ENCODE measurements around the gene LBHD1.
"Not testable (repeated sequence)": the region's sequence is repeated elsewhere in the genome, so short reads cannot be mapped to it uniquely, and the experiment has no call there.

LBHD1 gene

DNA sequence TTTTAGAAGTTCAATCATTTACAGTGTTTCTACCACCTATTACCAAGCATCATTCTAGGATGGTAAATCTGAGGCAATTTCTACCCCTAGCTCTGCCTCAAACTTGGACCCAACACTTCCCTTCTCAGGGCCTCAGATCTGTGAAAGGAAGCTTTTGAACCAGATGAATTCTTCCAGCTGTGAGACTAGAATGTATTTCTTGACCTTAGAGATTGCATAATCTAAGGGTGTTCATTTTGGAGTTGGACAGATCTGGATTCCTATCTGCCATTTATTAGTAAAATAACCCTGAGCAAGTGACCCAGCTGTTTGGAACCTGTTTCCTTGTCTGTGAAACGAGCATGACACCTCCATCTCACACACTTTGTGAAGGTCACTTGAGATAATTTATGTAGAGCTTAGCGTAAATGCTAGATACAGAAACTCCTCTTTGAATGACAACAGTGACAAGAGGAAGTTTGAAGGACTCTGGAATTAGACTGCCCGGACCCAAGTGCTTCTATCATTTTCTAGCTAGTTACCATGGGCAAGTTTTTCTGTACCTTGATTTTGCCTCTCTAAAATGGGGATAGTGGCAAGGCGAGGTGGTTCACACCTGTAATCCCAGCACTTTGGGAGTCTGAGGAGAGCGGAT is 15.2 kb downstream of the LBHD1 start:
- H3K4me2 ChIP-seq (ENCODE audit: low read depth, low read length, poor library complexity, severe bottlenecking) = no peak overlapping the region
- H3K27me3 ChIP-seq (ENCODE audit: insufficient read depth, low read length, poor library complexity, severe bottlenecking) = no peaks in the 10 kb centered on the region
- no peaks in the 10 kb centered on the region for H4K20me1 ChIP-seq (ENCODE audit: insufficient read depth, low read length, poor library complexity, severe bottlenecking)
- no peaks in the 10 kb centered on the region for H3K9me3 ChIP-seq (ENCODE audit: insufficient read depth, low read depth, low read length)
- H3K36me3 ChIP-seq (ENCODE audit: insufficient read depth, low read length) = no peaks in the 10 kb centered on the region
- 0 out of 2 replicates have a peak, but pooled peaks cover 3% of the 10 kb centered on the region for H3F3A ChIP-seq (ENCODE audit: low read depth)
- peaks cover 7% of the 10 kb centered on the region for H3K4me1 ChIP-seq (ENCODE audit: insufficient read depth, low read length, poor library complexity, severe bottlenecking)
- no peak for TF ChIP-seq CTCF (conservative IDR thresholded peaks at IDR 0.05; ENCODE audit: low read length)
- no peak for TF ChIP-seq EZH2phosphoT487 (IDR thresholded peaks at IDR 0.05; ENCODE audit: borderline replicate concordance)
- peaks cover 12% of the 10 kb centered on the region for H3K79me2 ChIP-seq (ENCODE audit: insufficient read depth, low read length)
- H3K9me2 ChIP-seq (replicated peaks; ENCODE audit: low read depth, low read length) = no peaks in the 10 kb centered on the region
- no peak overlapping the region for H2AFZ ChIP-seq (ENCODE audit: low read length)
- no peak overlapping the region for H3K9ac ChIP-seq (ENCODE audit: low read depth, low read length, poor library complexity, severe bottlenecking)
- no peak overlapping the region for H3K4me3 ChIP-seq (ENCODE audit: low read length, poor library complexity, severe bottlenecking)

GRCh38 chr11:62654297-62654696 is 17.8 kb downstream of the LBHD1 start:
- H3F3A ChIP-seq (ENCODE audit: low read depth) = no peaks in the 10 kb centered on the region
- H3K4me1 ChIP-seq (ENCODE audit: insufficient read depth, low read length, poor library complexity, severe bottlenecking) = peaks cover 10% of the 10 kb centered on the region
- H2AFZ ChIP-seq (ENCODE audit: low read length) = no peak overlapping the region
- peaks cover 4% of the 10 kb centered on the region; the same call in 1 of the 2 replicates for H3K36me3 ChIP-seq (ENCODE audit: insufficient read depth, low read length)
- H4K20me1 ChIP-seq (ENCODE audit: insufficient read depth, low read length, poor library complexity, severe bottlenecking) = no peaks in the 10 kb centered on the region
- no peaks in the 10 kb centered on the region for H3K9me2 ChIP-seq (replicated peaks; ENCODE audit: low read depth, low read length)
- no peak for TF ChIP-seq CTCF (conservative IDR thresholded peaks at IDR 0.05; ENCODE audit: low read length)
- TF ChIP-seq EZH2phosphoT487 (IDR thresholded peaks at IDR 0.05; ENCODE audit: borderline replicate concordance) = no peak
- H3K4me3 ChIP-seq (ENCODE audit: low read length, poor library complexity, severe bottlenecking) = no peak overlapping the region
- no peaks in the 10 kb centered on the region for H3K27me3 ChIP-seq (ENCODE audit: insufficient read depth, low read length, poor library complexity, severe bottlenecking)
- peaks cover 26% of the 10 kb centered on the region for H3K79me2 ChIP-seq (ENCODE audit: insufficient read depth, low read length)
- peak overlapping the region; percentile 84 for H3K4me2 ChIP-seq (ENCODE audit: low read depth, low read length, poor library complexity, severe bottlenecking)
- H3K9ac ChIP-seq (ENCODE audit: low read depth, low read length, poor library complexity, severe bottlenecking) = peak overlapping the region; percentile 89
- H3K9me3 ChIP-seq (ENCODE audit: insufficient read depth, low read depth, low read length) = no peaks in the 10 kb centered on the region

GRCh38 chr11:62652161-62653006 is 19.7 kb downstream of the LBHD1 start:
- Histone ChIP-seq H2AFZ (ENCODE audit: low read length) (peak overlapping the region; percentile 99), H3K4me3 (ENCODE audit: low read length, poor library complexity, severe bottlenecking) (peak overlapping the region; percentile 89), H3K79me2 (ENCODE audit: insufficient read depth, low read length) (peaks cover 26% of the 10 kb centered on the region), H3K27me3 (ENCODE audit: insufficient read depth, low read length, poor library complexity, severe bottlenecking) (no peaks in the 10 kb centered on the region), H4K20me1 (ENCODE audit: insufficient read depth, low read length, poor library complexity, severe bottlenecking) (no peaks in the 10 kb centered on the region), H3F3A (ENCODE audit: low read depth) (no peaks in the 10 kb centered on the region), H3K4me2 (ENCODE audit: low read depth, low read length, poor library complexity, severe bottlenecking) (peak overlapping the region; percentile 89), H3K4me1 (ENCODE audit: insufficient read depth, low read length, poor library complexity, severe bottlenecking) (peaks cover 10% of the 10 kb centered on the region), H3K9me2 (replicated peaks; ENCODE audit: low read depth, low read length) (no peaks in the 10 kb centered on the region), H3K36me3 (ENCODE audit: insufficient read depth, low read length) (peaks cover 4% of the 10 kb centered on the region; the same call in 1 of the 2 replicates), H3K9ac (ENCODE audit: low read depth, low read length, poor library complexity, severe bottlenecking) (peak overlapping the region; percentile 89), H3K9me3 (ENCODE audit: insufficient read depth, low read depth, low read length) (no peaks in the 10 kb centered on the region)
- TF ChIP-seq EZH2phosphoT487 (IDR thresholded peaks at IDR 0.05; ENCODE audit: borderline replicate concordance) (no peak), CTCF (conservative IDR thresholded peaks at IDR 0.05; ENCODE audit: low read length) (no peak)

DNA sequence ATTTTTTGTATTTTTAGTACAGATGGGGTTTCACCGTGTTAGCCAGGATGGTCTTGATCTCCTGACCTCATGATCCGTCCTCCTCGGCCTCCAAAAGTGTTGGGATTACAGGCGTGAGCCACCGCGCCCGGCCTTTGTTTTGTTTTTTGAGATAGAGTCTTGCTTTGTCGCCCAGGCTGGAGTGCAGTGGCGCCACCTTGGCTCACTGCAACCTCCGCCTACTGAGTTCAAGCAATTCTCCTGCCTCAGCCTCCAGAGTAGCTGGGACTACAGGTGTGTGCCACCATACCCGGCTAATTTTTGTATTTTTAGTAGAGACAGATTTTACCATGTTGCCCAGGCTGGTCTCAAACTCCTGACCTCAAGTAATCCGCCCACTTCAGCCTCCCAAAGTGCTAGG is 21.8 kb downstream of the LBHD1 start:
- H3K27me3 ChIP-seq (ENCODE audit: insufficient read depth, low read length, poor library complexity, severe bottlenecking); H3K36me3 ChIP-seq (ENCODE audit: insufficient read depth, low read length); H3K9me2 ChIP-seq (replicated peaks; ENCODE audit: low read depth, low read length); H3K4me3 ChIP-seq (ENCODE audit: low read length, poor library complexity, severe bottlenecking); H3K9me3 ChIP-seq (ENCODE audit: insufficient read depth, low read depth, low read length); H3K4me2 ChIP-seq (ENCODE audit: low read depth, low read length, poor library complexity, severe bottlenecking); H2AFZ ChIP-seq (ENCODE audit: low read length); H3F3A ChIP-seq (ENCODE audit: low read depth); H3K9ac ChIP-seq (ENCODE audit: low read depth, low read length, poor library complexity, severe bottlenecking): not testable (repeated sequence)
- peaks cover 16% of the 10 kb centered on the region for H3K4me1 ChIP-seq (ENCODE audit: insufficient read depth, low read length, poor library complexity, severe bottlenecking)
- peaks cover 37% of the 10 kb centered on the region for H3K79me2 ChIP-seq (ENCODE audit: insufficient read depth, low read length)
- peaks cover 11% of the 10 kb centered on the region for H4K20me1 ChIP-seq (ENCODE audit: insufficient read depth, low read length, poor library complexity, severe bottlenecking)

Measured in Loucy (cell line).